GM19023 (cell line): ENCODE data around the gene CARS1.

Experiments
- ATAC-seq: cut with Tn5 transposase; IDR thresholded peaks from one replicate; pipeline ENCODE4 v1.9.1; 2021; ENCODE audit warnings: mild to moderate bottlenecking, moderate library complexity; ENCODE audit not compliant: unreplicated experiment

The CARS1 gene

DNA sequence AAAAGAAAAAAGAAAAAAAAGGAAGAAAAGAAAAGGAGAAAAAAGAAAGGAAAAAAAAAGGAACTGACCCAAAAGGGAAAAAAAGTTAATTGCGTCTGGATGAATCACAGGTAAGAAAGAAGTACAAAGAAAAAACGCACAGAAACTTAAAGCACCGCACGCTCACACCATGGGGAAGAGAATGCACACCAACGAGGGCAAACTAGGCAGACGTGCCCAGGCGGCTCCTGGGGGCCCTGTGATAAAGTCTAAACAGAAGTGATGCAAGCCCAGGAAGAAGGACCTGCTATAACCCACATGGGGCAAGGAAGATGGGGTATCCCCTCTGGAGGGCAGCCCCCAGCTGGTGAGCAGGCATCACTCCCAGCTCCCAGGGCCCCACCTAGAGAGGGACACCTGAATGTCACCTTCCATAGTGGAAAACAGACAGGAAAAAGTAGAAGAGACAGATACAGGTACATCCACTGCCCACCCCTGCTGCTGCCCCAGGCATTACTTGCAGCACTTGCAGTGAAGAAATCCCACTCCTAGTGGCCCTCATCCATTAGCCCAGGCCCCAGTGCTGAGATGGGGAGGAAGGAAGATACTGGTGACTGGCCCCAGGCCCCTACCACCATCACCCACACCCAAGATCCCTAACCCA is 94.0 kb downstream of the CARS1 start:
- ATAC-seq: no peak

GRCh38 chr11:2961080-2961479 is 96.1 kb downstream of the CARS1 start:
- ATAC-seq: no peak

- no peak for ATAC-seq
Observed at GRCh38 chr11:2960139-2960538, 97.1 kb downstream of the CARS1 start.

DNA sequence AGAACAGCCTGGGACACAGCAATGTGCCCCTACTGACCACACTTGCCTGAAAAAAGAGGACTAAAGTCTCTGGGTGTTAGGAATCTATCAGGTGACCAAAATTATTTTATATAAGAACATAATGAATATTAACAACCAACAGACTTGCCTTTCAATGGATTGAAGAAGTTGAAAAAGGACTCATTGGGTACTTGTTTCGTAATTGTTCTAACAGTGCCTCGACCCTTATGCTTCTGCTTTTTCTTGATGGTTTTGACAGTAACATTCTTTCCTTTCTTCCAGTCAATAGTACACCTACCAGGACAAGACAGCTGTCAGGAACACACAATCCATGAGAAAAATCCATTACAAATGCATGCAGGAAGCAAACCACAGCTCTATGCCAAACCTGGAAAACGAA is 99.0 kb downstream of the CARS1 start:
- no peak for ATAC-seq

- ATAC-seq: no peak
Observed at GRCh38 chr11:2955906-2956476, 101.2 kb downstream of the CARS1 start.

DNA sequence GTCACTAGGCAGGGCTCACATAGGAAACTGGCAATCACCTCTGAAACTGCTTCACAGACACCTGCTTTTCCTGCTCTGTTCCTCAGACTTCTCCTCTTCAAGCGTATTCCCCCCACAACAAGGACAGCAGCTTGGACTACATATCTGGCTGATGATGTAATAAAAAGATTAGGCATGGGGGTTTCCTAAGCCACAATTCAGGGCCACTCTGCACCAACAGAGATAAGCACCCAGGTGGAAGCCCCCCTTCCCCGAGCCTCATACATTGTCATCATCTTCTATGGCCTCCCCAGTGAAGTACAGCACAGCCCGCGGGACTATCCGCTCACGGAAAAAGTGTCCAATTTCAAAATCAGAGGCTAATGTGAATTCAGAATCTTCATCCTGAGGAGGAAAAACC is 103.0 kb downstream of the CARS1 start:
- ATAC-seq: no peak

DNA sequence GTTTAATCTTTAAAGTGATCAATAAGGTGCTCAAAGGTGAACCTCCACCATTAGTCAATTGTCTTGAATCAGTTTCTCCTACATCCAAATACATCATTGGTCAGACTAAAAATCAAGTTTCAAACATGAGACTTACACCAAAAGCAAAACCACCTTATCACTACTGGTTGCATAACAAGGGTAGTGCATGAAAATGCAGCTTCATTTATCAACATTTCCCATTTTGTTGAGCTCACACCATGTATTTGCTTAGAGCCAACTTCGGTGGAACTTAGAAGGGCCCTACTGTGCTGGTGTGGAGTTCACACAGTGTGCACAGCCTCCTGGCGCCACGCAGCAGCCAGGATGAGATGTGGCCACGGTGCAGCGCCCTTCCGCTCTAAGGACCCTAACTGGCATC is 104.9 kb downstream of the CARS1 start:
- no peak for ATAC-seq

DNA sequence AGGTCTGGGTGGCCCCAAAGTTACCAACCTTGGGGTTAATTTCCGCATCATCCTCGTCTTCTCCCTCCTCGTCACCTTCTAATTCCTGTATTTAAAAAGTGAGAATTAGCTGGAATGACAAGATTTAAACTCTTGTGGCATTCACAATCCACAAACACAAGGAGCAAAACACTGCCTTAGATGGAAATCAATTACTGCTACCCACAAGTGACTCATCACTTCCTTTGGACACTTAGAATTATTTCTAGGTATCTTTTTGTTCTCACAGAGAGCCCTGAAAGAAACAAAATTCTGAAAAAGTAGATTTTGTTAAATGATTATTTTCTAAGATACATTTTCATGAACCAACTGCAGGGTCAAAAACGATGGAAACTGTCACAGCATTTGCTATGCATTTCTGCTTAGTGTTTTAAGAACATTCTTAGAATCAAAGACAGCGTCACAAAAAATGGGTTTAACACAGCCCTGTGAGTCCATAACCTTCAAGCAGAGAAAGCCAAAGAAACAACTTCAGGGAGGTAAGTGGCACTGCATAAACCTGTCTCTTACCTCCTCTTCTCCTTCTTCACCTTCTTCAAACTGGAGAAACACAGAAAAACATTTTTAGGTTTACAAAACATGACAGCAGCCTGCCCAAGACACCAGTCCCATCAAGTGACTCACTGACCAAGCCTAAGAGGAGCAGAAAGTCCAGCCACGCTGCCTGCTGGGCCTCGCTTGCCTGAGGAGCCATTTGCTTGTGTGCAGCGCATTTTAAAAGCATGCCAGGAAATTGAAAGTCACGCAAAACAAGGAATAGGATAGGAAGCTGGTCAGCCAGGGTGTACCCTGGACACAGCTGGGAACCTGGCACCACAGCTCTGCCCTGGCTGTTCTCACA is 105.8 kb downstream of the CARS1 start:
- ATAC-seq: no peak
